HepG2 (cell line): Measurements from ENCODE around the gene TMEM63B. TPM values are rescaled to one million over a fixed set of nuclear protein-coding genes. Genes with fewer than 3 reads are reported as not detected.

ENCODE experiments used
- ATAC-seq: fragments of 200-7000 bp; cut with Tn5 transposase; 3 replicates; pipeline ENCODE4 v1.9.1; 2020; ENCODE audit warnings: mild to moderate bottlenecking, moderate library complexity
- BruUV-seq: library from RNA; stranded (reverse); fragments of 400-500 nt; replicated peaks from 2 replicates; lab custom pipeline; 2021; lab: Mats Ljungman, UMichigan
- CTCF ChIA-PET: fragments of 300-600 bp; formaldehyde crosslinking; extraction: SDS; loops from one replicate; lab custom pipeline; 2021; ENCODE audit warnings: low total read pairs, inconsistent platforms, low intra/inter-chr PET ratio; lab: Yijun Ruan, JAX
- POLR2A ChIA-PET: fragments of 350-600 bp; sonication (Branson Sonifier 250); formaldehyde crosslinking; loops from one replicate; lab custom pipeline; 2020; ENCODE audit warnings: antibody characterized with exemption, inconsistent platforms; lab: Yijun Ruan, JAX
- DNase-seq: peaks from one replicate; pipeline ENCODE4 v3.0.0-alpha.2; 2015; ENCODE audit warnings: low spot score
- FAIRE-seq: peaks from 3 replicates; lab custom pipeline; 2011; peaks lifted over from hg19 to GRCh38; lab: Jason Lieb, UNC
- H2AFZ ChIP-seq: one replicate; pipeline ENCODE4 v1.6.1; 2011; ENCODE audit warnings: low read length, inconsistent platforms
- H3K27ac ChIP-seq: fragments of 300-600 bp; 3 replicates; pipeline ENCODE4 v1.8.0; 2011; ENCODE audit warnings: mixed run types, mild to moderate bottlenecking, mixed read lengths, low read length, inconsistent platforms; ENCODE audit not compliant: insufficient read depth; ENCODE audit errors: extremely low read length
- H3K27me3 ChIP-seq, 2 experiments: fragments of 200-600 bp in 1 of 2; 2 replicates in 1 of 2; 3 replicates in 1 of 2; pipeline versions ENCODE4 v1.6.0 to v1.8.0; 2011; ENCODE audit warnings: low read length in 2 of 2, mild to moderate bottlenecking in 2 of 2, moderate library complexity in 2 of 2, inconsistent platforms in 1 of 2; ENCODE audit not compliant: insufficient read depth in 2 of 2, control insufficient read depth in 1 of 2
- H3K36me3 ChIP-seq, 2 experiments: fragments of 200-600 bp in 1 of 2; replicated peaks in 1 of 2; 2 replicates in 1 of 2; 3 replicates in 1 of 2; pipeline versions ENCODE4 v1.5.1 to v1.8.0; 2011; ENCODE audit warnings: low read length in 2 of 2, inconsistent platforms in 1 of 2; ENCODE audit not compliant: insufficient read depth in 2 of 2, control insufficient read depth in 1 of 2
- H3K4me1 ChIP-seq: 2 replicates; pipeline ENCODE4 v1.5.1; 2012; ENCODE audit warnings: low read length, inconsistent platforms; ENCODE audit not compliant: insufficient read depth
- H3K4me2 ChIP-seq: 2 replicates; pipeline ENCODE4 v1.6.0; 2011; ENCODE audit warnings: low read depth, low read length, inconsistent platforms
- H3K4me3 ChIP-seq, 3 experiments: fragments of 200-600 bp in 1 of 3; sonication (generic), shearing (Covaris generic) in 1 of 3; replicated peaks in 1 of 3; 2 replicates each; pipeline ENCODE4 v1.5.1; 2011 to 2016; ENCODE audit warnings: low read length in 3 of 3, inconsistent platforms in 2 of 3, low read depth in 2 of 3, mild to moderate bottlenecking in 2 of 3, control low read depth in 1 of 3, mixed read lengths in 1 of 3; ENCODE audit not compliant: insufficient read depth in 1 of 3
- H3K79me2 ChIP-seq: one replicate; pipeline ENCODE4 v1.6.1; 2011; ENCODE audit warnings: low read length, inconsistent platforms; ENCODE audit not compliant: insufficient read depth
- H3K9ac ChIP-seq: 2 replicates; pipeline ENCODE4 v1.6.0; 2011; ENCODE audit warnings: mild to moderate bottlenecking, low read depth, low read length, inconsistent platforms; ENCODE audit not compliant: insufficient read depth
- H3K9me3 ChIP-seq: 2 replicates; pipeline ENCODE4 v1.5.1; 2012; ENCODE audit warnings: mild to moderate bottlenecking, low read length
- H4K20me1 ChIP-seq: 2 replicates; pipeline ENCODE4 v1.6.0; 2011; ENCODE audit warnings: inconsistent platforms, mild to moderate bottlenecking, low read length, moderate library complexity; ENCODE audit not compliant: insufficient read depth
- BHLHE40 ChIP-seq: IDR thresholded peaks from 2 replicates; pipeline ENCODE4 v1.6.1; 2011; ENCODE audit warnings: low read length, improper control_type of control experiment
- ZNF121 ChIP-seq: sonication (generic); formaldehyde crosslinking; IDR thresholded peaks from 2 replicates; pipeline ENCODE4 v1.5.0; 2020; ENCODE audit warnings: mild to moderate bottlenecking, missing genetic modification reagents
- WGBS: methylation state at CpG from one replicate; pipeline ENCODE4 v1.1.6; 2017; ENCODE audit warnings: low lambda C conversion rate; 5-methylcytosine and 5-hydroxymethylcytosine counted together
- in situ Hi-C: cut with HindIII; loops from 2 replicates; pipeline ENCODE4 v1.10.0; 2017; ENCODE audit warnings: low pct_unique_long_range_greater_than_20kb; ENCODE audit not compliant: extremely low pct_ligation_motif_present
- intact Hi-C: fragments of 100-400 bp; cut with micrococcal nuclease; formaldehyde crosslinking; loops from one replicate; pipeline ENCODE4 v1.10.0; 2022; ENCODE audit not compliant: unreplicated experiment
- polyA plus RNA-seq, 8 experiments: library from polyadenylated mRNA; depleted of rRNA in 3 of 8; stranded (reverse) in 7 of 8; unstranded in 1 of 8; fragments of >200 nt; fragmentation: Illumina TruSeq in 4 of 8; extraction: Trizol in 4 of 8; gene quantifications; 2 replicates each; pipeline versions ENCODE4 v1.2.1 to v1.2.3, GENCODE V29; 2011 to 2016; ENCODE audit warnings: low read depth in 4 of 8, missing spikeins in 1 of 8, mixed read lengths in 1 of 8; ENCODE audit not compliant: insufficient read depth in 1 of 8
- total RNA-seq, 5 experiments: library from RNA; depleted of rRNA; stranded (reverse); fragments of >200 nt; fragmentation: Illumina TruSeq; extraction: Trizol; gene quantifications; 2 replicates each; pipeline ENCODE4 v1.2.3, GENCODE V29; 2016; ENCODE audit warnings: low read depth in 1 of 5
- TF ChIP-seq, protein P1 (sequence below): sonication (generic); formaldehyde crosslinking; IDR thresholded peaks from 2 replicates; pipeline ENCODE4 v1.8.1; 2022; ENCODE audit warnings: low read depth, mild to moderate bottlenecking, missing genetic modification reagents

Gene TMEM63B
- total and polyA plus RNA-seq, 2 of the 13 experiments (the other 11 are each of a cell fraction or from before 2014, with no cell fraction given), result 27.4 to 75.8 TPM

DNA sequence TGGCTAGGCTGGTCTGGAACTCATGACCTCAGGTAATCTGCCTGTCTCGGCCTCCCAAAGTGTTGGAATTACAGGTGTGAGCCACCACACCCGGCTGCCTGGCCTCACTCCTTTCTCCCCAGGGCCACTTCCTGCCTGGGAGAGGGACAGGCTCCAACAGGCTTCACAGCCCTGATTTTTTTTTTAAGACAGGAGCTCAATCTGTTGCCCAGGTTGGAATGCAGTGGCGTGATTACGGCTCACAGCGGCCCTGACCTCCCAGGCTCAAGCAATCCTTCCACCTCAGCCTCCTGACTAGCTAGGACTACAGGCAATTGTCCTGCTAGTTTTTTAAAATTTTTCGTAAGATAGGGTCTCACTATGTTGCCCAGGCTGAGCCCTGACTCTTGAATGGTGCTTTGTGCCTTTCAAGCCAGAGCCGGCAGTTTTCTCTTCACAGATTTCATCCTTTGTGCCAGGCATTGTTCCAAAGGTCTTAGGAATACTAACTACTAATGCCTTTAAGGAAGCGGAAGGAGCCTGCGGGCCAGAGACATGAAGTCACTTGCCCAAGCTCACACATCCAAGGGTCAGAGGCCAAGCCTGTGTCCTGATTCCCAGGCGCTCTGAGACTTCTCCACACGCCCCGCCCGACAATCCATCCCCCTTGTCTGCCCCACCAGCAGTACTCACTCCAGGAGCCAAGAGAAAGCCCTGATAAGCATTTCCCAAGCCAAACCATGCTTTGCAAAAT is 50.5 kb downstream of the TMEM63B start:
- no peak for DNase-seq
- H3K4me1 ChIP-seq, result peaks cover 61% of the 10 kb centered on the region
- H3K27me3 ChIP-seq, result peaks cover 0 to 10% of the 10 kb centered on the region in 2 experiments; a peak in 1 of 5 replicates
- intact Hi-C loops, result no loop called here
- no peak overlapping the region for H3K4me2 ChIP-seq
- no peaks in the 10 kb centered on the region for H3K79me2 ChIP-seq
- no peak overlapping the region for H3K9ac ChIP-seq
- no peak overlapping the region for H2AFZ ChIP-seq
- TF ChIP-seq ZNF121 (CRISPR knock-in tag), result peak; percentile 88
- TF ChIP-seq, protein P1, sequence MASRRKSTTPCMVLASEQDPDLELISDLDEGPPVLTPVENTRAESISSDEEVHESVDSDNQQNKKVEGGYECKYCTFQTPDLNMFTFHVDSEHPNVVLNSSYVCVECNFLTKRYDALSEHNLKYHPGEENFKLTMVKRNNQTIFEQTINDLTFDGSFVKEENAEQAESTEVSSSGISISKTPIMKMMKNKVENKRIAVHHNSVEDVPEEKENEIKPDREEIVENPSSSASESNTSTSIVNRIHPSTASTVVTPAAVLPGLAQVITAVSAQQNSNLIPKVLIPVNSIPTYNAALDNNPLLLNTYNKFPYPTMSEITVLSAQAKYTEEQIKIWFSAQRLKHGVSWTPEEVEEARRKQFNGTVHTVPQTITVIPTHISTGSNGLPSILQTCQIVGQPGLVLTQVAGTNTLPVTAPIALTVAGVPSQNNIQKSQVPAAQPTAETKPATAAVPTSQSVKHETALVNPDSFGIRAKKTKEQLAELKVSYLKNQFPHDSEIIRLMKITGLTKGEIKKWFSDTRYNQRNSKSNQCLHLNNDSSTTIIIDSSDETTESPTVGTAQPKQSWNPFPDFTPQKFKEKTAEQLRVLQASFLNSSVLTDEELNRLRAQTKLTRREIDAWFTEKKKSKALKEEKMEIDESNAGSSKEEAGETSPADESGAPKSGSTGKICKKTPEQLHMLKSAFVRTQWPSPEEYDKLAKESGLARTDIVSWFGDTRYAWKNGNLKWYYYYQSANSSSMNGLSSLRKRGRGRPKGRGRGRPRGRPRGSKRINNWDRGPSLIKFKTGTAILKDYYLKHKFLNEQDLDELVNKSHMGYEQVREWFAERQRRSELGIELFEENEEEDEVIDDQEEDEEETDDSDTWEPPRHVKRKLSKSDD (CRISPR knock-in tag), result no peak
- TF ChIP-seq BHLHE40, result no peak
- TF ChIP-seq, all 625 proteins: peak for 1
- in situ Hi-C loops, result no loop called here
- ATAC-seq (peak; percentile 4; the same call in 2 of the 3 replicates), FAIRE-seq (no peak)
- Histone ChIP-seq H3K4me3 (no peak overlapping the region), H3K9me3 (no peaks in the 10 kb centered on the region), H4K20me1 (no peaks in the 10 kb centered on the region), H3K27ac (no peak overlapping the region), H3K36me3 (no peaks in the 10 kb centered on the region)
- BruUV-seq, result no TSS peak
- ChIA-PET POLR2A (interaction anchor here (1.0 to 3.3 kb wide), 4 partner anchors 30 to 79 kb away, joined by 3 to 14 read pairs (median 8); partner anchors contain the start of genes HSP90AB1 and SLC35B2), CTCF (no interaction called here)
- WGBS, result 24% methylated on average over 13 of the region's 13 CpGs
